ENCODE data around the gene FBLN2.
"Not testable (repeated sequence)": the region's sequence is repeated elsewhere in the genome, so short reads cannot be mapped to it uniquely, and the experiment has no call there.

The FBLN2 gene

GRCh38 chr3:13514639-13515435, 34.1 kb upstream of the FBLN2 start:
- no peak for DNase-seq

DNA sequence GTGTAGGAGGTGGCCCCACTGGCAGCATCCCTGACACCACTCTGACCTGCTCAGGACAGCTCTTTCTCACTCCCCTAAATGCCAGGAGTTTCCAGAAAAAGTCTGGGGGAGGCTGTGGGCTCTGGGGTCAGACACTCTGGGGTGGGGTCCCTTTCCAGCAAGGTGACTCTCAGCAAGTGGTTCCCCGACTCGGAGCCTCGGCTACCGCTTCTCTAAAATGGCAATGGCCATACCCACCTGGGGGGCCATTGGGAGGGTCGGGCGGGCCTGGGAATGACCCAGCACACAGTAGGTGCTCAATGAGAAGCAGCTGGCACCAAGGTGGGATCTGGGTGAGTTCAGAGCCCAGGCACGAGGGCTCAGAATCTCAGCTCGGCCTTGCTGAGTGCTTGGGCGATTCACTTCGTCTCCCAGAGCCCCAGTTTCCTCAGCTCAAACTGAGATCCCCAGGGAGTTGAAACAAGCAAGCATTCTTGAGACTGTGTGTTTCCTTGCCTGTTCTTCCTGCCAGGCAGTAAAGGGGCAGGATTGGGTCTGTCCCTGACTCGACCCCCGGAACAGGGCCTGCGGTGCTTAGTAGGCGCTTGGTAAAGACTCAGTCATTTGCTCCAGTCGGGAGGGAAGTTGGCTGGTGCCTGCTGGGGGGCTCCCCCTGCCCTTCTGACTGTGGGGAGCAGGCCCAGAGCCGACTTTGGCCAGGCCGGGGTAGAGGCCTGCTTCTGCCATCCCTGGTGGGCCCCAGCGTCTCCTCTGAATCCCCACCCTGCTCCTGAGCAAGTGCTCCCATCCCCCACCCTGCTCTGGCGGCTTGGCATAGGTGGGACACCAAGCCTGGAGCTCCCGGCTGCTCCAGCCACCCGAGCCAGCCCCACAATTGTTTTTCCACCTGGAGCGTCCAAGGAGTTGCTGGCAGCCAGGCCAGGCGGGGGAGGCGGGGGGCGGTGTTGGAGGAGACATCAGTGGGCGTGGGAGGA, 32.9 kb upstream of the FBLN2 start:
- DNase-seq, result no peak

DNA sequence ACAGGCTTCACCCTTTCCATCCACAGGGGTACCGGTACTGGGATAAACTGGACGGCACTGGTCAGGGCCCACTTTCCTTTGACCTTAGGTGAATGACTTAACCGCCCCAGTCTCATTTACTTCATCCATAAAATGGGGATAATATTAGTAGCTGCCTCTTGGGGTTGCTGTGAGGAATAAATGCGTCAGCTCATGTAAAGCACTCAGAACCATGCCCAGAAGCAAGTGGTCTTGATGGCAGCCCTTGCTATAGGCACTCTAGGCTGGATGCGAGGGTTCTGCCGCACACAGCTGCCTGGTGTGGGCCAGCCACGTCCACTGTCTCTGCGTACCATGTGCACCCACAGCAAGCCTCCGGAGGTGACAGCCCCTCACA, 32.2 kb upstream of the FBLN2 start:
- no peak for DNase-seq

DNA sequence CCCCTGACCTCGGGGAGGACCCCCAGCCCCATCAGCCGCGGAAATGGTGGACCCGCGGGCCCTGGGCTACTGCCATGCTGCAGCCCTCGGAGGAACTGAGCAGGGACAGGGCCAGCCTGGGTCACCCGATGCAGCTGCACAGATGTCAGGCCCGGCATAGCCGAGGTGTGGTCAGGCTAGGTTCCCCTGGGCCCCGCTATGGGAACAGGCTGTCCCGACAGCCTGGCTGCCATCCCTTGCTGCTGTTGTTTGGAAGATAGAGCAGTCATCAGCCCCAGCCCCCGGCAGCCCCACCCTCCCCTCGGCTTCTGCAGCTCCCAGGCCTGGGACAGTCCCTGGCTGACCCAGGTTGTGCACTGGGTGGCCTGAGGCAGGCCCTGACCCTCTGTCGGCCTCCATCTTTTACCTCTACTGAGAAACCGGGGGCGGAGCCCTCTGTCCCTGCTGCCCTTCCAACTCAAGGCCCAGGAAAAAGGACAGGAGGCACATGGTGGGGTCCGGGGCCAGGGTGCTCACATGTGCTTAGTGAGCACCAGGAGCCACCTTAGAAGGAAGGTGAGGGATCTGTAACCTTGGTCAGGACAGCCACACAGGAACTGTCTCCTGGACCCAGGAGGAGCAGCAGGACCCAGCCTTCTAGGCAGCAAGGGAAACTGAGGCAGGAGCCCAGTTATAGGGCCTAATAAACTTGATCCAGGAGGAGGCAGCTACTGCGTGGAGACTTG, 31.5 kb upstream of the FBLN2 start:
- no peak for DNase-seq

GRCh38 chr3:13518516-13518953, 30.4 kb upstream of the FBLN2 start:
- no peak for DNase-seq

DNA sequence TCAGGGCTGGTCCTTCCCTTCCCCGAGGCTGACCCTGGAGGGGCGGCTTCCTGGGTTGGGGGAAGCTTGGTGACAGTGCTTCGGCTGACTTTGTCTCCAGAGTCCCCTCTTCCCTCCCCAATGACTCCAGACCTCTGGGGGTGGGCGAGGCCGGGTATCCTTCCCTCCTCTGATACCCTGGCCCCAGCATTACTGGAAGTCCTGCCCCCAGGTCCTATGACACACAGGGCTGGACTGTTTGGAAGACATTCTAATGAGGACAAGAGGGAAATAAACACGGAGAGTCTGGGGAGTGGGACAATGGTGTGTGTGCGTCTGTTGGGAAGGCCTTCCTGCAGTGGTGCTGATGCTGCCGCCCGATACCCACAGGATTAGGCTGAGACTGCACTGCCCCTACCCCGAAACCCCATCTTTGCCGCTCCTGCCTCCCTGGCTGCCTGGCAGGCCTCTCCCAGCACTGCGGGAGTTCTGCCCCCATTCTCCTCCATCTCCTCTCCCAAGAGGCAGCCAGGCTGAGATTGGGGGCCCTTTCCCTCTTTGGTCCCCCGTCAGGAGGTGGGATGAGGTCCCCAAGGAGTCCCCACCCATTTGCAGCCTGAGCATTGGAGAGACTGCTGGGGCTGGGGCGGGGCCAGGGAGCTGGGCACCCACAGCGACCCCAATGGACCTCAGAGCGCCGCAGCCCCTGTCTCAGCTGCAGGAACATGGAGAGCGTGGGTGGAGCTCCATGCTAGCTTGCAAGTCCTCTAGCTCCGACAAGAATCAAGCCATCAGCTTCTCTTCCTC, 29.7 kb upstream of the FBLN2 start:
- DNase-seq, result no peak

DNA sequence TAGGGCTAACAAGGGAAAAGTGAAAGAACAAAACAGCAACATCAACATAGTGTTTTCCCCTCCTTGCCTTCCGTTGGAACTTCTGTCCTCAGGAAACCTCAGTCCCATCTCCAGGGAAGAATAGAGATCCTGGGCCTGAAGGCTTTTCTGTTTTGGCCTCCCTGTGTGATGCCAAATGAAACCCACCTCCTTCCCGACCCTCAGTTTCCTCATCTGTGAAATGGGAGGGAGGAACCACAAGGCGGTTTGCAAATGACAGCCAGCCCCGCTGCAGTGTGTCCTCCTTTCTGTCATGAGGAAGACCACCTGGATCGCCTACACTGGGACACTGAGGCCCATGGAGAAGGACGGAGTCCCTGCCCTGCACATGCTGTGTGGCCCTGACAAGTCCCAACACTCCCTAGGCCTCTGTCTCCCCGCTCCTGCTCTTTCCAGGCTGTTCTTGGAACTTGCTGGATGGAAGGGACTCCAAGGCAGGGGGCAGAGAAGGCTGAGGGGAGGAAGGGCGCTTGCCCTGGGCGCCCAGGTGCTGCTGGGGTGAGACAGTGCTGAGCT, 28.5 kb upstream of the FBLN2 start:
- DNase-seq, result no peak

GRCh38 chr3:13521309-13521708, 27.6 kb upstream of the FBLN2 start:
- DNase-seq, result no peak

DNA sequence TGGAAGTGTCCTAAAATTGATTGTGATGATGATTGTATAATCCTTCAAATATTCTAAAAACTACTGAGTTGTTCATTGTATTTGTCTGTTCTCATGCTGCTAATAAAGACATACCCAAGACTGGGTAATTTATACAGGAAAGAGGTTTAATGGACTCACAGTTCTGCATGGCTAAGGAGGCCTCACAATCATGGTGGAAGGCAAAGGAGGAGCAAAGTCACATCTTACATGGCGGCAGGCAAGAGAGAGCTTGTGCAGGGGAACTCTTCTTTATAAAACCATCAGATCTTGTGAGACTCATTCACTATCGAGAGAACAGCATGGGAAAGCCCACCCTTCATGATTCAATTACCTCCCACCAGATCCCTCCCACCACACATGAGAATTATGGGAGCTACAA, 27.2 kb upstream of the FBLN2 start:
- not testable (repeated sequence) for DNase-seq

DNA sequence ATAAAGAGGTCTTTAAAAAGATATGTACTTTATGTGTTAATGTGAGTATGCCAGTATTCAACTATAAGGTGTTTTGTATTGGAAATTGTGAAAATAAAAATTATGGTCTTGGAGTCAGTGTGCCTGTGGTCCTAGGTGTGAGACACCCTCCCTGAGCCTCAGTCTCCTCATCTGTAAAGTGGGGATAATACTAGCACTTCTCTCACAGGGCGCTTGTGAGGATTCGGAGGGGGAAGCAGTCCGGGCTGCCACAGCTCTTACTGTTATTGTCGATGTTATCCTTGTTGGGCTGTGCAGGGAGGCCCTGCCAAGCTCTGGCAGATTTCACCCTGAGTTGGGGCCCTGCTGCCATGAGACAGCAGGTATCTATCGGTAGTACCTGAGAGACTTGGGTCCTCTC, 26.7 kb upstream of the FBLN2 start:
- DNase-seq, result no peak

DNA sequence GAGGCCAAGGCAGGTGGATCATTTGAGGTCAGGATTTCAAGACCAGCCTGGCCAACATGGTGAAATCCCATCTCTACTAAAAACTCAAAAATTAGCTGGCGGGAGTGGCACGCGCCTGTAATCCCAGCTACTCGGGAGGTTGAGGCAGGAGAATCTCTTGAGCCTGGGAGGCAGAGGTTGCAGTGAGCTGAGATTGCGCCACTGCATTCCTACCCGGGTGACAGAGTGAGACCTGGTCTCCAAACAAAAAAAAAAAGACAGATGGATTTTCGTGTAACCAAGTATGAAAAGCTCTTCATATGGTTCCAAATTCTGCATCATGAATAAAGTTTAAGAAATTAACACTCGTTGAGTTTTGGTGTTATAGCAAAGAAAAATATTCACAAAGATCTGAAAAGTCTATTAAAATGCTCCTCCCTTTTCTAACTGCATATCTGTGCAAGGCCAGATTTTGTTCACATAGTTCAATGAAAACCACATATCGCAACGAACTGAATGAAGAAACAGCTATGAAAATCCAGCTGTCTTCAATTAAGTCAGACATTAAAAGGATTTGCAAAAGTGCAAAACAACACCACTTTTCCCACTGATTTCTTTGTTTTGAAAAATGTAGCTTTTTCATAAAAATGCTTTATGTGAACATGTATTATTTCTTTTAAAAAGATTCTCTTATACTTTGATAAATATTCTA, 23.8 kb upstream of the FBLN2 start:
- no peak for DNase-seq

GRCh38 chr3:13525827-13526625, 22.9 kb upstream of the FBLN2 start:
- no peak for DNase-seq

DNA sequence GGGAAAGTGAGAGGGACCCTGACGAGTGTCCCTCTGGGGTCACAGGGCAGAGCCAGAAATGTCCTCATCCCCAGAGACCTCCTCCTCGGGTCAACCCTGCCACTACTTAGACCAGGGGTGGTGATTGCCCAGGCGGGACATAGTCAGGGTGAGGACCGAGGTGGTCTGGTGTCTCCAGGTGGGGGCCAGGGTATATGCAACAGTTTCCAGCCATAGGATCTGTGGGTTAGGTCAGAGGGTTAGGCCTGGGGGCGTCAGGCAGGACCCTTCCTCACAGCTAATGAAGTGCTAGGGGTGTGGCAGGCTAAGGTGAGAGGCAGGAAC, 22.3 kb upstream of the FBLN2 start:
- no peak for DNase-seq

DNA sequence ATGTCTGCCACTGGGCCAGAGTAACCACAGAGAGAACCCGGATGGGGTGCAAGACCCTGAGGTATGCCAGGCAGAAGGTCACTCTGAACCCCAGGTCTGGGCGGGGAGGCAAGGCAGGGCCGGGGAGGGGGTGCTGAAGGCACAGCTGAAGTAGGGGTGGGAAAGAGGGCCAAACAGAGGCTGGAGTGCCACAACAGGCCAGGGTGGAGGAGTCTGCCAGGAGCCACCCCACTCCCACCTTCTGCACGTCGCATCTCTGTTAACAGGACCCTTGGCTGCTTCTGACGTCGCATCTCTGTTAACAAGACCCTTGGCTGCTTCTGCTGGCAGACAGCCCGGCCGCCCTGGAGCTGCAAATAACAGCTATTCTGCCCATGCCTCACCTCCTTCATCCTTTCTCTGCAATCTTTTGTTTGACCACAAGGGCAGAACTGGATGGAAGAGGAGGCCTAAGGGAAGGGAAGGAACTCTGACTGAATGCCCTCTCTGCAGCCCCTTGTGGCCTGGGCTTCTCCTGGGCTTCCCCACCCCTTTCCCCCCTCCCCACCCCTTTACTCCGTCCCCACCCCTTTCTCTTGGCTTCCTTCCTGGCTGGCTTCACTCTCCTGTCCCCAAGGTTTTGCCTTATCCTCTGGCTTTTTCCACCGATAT, 20.6 kb upstream of the FBLN2 start:
- no peak for DNase-seq

GRCh38 chr3:13529196-13530112, 19.5 kb upstream of the FBLN2 start:
- no peak for DNase-seq

- no peak for DNase-seq
These were observed 18.5 kb upstream of the FBLN2 start for GRCh38 chr3:13530241-13531009.

- no peak for DNase-seq
These were observed 16.8 kb upstream of the FBLN2 start for GRCh38 chr3:13532085-13532484.

DNA sequence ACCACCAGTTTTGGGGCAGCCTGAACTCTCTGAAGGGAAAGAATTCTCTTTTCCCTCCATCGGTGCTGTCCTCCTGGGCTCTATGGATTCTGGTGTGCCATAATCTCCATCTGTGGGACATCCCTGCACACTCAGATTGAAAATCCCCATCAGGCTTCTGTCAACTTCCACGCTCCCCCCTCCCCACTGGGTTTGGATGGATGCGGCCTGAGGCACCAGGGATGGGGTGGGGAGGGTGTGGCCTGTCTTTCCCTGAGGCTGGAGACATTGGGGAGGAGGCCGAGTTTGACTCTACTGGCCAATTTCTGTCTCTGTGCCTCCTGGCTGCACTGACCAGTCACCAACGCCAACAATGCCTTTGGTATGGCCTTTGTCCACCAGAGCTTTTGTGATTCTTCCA, 16.3 kb upstream of the FBLN2 start:
- no peak for DNase-seq
